Bronchial epithelial cell (primary cell): ENCODE measurements around the gene SLC44A3. TPM values are rescaled to one million over a fixed set of nuclear protein-coding genes. Genes with fewer than 3 reads are reported as not detected.

ENCODE experiments used
- DNase-seq: peaks from one replicate; pipeline ENCODE4 v3.0.0-alpha.2; 2010; ENCODE audit warnings: low read depth
- FAIRE-seq: peaks from 2 replicates; lab custom pipeline; 2011; peaks lifted over from hg19 to GRCh38; lab: Jason Lieb, UNC
- H3K27me3 ChIP-seq: 2 replicates; pipeline ENCODE4 v1.5.1; 2011; ENCODE audit warnings: low read length; ENCODE audit not compliant: control insufficient read depth, insufficient read depth
- H3K36me3 ChIP-seq: 2 replicates; pipeline ENCODE4 v1.5.1; 2011; ENCODE audit warnings: low read length; ENCODE audit not compliant: control insufficient read depth, insufficient read depth
- H3K4me3 ChIP-seq: 2 replicates; pipeline ENCODE4 v1.5.1; 2011; ENCODE audit warnings: mild to moderate bottlenecking, low read depth, low read length, control low read depth
- total RNA-seq: library from RNA; depleted of rRNA; stranded (reverse); fragments of >200 nt; gene quantifications from 2 replicates; pipeline ENCODE4 v1.2.1, GENCODE V29; 2014
- TF ChIP-seq, protein P1 (sequence below): IDR thresholded peaks from 2 replicates; pipeline ENCODE4 v1.5.1; 2011; ENCODE audit warnings: mild to moderate bottlenecking, moderate library complexity, low read length, control low read depth, inconsistent platforms; ENCODE audit not compliant: insufficient read depth, severe bottlenecking

SLC44A3 gene, protein sequence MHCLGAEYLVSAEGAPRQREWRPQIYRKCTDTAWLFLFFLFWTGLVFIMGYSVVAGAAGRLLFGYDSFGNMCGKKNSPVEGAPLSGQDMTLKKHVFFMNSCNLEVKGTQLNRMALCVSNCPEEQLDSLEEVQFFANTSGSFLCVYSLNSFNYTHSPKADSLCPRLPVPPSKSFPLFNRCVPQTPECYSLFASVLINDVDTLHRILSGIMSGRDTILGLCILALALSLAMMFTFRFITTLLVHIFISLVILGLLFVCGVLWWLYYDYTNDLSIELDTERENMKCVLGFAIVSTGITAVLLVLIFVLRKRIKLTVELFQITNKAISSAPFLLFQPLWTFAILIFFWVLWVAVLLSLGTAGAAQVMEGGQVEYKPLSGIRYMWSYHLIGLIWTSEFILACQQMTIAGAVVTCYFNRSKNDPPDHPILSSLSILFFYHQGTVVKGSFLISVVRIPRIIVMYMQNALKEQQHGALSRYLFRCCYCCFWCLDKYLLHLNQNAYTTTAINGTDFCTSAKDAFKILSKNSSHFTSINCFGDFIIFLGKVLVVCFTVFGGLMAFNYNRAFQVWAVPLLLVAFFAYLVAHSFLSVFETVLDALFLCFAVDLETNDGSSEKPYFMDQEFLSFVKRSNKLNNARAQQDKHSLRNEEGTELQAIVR
- total RNA-seq, result 2.4 and 7.9 TPM in 2 replicates

DNA sequence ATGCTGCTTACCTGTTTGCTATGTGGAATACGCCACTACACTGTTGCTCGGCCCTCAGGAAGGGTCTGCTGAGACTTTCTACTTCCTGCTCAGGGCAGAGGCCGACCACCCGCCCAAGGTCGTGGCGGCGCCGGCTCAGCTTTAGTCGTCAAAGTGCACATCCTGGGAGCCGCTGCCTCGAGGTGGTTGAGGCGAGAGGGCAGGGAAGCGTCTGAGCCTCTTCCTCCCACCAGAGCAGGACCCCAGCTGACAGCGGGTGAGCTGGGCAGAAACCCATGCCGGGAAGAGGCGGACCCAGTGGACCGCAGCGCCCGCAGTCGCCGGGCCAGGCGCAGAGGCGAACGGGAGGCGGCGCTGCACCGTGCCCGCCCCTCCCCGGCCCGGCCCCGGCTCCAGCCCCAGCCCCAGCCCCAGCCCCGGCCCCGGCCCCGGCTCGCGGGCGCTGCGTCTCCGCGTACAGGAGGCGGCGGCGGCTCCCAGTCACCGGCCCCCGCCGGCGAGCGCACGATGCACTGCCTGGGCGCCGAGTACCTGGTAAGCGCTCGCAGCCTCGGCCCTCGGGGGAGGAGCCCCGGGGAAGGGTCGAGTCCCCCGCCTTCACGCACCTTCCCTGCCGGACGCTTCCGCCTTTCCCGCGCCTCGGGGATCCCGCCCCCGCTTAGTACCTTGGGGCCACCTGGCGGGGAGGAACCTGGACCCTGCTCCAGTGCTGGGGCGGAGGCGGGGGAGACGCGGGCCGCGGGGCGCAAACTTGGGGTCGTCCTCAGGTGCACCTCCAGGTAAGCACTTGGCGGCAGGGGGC is at the start of gene SLC44A3:
Gene SLC44A3, plus strand, starts transcription at position 413 of the 802 bp plus-strand sequence. Its CDS starts 95 bp downstream, at position 508.
- DNase-seq (no peak), FAIRE-seq (no peak)
- H3K27me3 ChIP-seq, result no peaks in the 10 kb centered on the region
- peak within 1 kb of the TSS; percentile 83 for H3K4me3 ChIP-seq
- TF ChIP-seq, protein P1, sequence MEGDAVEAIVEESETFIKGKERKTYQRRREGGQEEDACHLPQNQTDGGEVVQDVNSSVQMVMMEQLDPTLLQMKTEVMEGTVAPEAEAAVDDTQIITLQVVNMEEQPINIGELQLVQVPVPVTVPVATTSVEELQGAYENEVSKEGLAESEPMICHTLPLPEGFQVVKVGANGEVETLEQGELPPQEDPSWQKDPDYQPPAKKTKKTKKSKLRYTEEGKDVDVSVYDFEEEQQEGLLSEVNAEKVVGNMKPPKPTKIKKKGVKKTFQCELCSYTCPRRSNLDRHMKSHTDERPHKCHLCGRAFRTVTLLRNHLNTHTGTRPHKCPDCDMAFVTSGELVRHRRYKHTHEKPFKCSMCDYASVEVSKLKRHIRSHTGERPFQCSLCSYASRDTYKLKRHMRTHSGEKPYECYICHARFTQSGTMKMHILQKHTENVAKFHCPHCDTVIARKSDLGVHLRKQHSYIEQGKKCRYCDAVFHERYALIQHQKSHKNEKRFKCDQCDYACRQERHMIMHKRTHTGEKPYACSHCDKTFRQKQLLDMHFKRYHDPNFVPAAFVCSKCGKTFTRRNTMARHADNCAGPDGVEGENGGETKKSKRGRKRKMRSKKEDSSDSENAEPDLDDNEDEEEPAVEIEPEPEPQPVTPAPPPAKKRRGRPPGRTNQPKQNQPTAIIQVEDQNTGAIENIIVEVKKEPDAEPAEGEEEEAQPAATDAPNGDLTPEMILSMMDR, result peak; percentile 51
- H3K36me3 ChIP-seq, result no peaks in the 10 kb centered on the region

DNA sequence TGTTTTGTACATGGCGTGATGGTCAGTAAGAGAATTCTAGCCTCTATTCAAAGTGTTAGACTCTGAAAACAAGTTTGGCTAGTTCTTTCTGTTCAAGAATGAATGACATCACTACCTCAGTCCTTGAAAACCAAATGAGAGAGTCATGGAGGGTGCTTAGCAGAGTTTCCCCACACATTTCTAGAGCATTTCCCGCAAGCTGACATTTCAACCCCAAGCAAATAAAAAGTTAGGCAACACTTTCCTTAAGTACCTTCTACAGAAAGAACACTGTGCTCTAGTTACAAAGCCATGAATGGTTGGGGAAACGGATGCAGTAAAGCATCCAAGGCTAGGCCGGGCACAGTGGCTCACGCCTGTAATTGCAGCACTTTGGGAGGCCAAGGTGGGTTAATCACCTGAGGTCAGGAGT is 47.9 kb upstream of the SLC44A3 start:
- no peaks in the 10 kb centered on the region for H3K36me3 ChIP-seq
- H3K4me3 ChIP-seq, result no peak overlapping the region
- DNase-seq (peak; percentile 100), FAIRE-seq (peak; percentile 94)
- TF ChIP-seq, protein P1, result no peak
- no peaks in the 10 kb centered on the region for H3K27me3 ChIP-seq

DNA sequence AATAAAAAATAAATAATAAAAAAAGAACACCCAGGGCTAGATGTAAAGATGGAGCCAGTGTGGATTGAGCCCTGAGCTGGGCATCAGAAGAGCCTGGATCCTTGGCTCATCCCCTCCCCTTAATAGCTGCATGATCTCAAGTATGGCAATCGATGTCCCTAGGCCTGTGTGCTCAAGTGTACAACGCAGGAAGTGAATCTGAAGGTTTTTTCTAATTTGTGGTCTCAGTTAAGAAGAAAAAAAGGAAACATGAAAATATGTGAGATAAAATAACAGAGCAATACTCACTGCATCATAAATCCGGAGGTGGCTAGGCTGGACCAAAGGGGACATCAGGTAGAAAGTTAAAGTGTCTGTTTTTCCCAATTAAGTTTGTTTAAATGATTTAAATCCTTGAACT is 47.3 kb upstream of the SLC44A3 start:
- TF ChIP-seq, protein P1, result no peak
- no peak overlapping the region for H3K4me3 ChIP-seq
- no peaks in the 10 kb centered on the region for H3K27me3 ChIP-seq
- H3K36me3 ChIP-seq, result no peaks in the 10 kb centered on the region
- FAIRE-seq (no peak), DNase-seq (no peak)

DNA sequence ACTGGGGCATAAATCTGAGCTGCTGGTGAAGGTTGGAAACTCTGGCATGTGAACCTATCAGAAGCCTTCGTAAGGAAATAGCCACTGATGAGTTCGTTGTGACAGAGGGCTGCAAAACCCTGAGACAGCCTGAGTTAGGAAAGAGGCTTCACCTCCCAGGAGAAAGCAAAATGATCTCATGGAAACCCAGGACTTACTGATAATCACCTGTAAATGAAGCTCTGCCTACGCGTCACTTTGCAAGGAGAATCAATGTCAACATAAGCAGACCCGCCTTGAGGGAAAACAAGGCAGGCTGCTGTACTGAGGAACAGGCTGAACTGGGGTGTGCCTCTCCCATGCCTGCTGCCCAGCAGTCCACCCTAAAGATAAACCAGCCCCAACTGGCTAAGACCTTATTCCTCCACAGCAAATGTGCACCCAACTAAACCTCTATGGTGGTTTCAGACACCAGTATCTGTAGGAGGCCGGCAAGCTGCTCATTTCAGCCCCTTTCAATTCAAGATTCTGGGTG is 46.8 kb upstream of the SLC44A3 start:
- peak; percentile 44 for DNase-seq
- Histone ChIP-seq H3K4me3 (no peak overlapping the region), H3K36me3 (no peaks in the 10 kb centered on the region), H3K27me3 (no peaks in the 10 kb centered on the region)
- FAIRE-seq, result peak; percentile 28
- TF ChIP-seq, protein P1, result no peak

DNA sequence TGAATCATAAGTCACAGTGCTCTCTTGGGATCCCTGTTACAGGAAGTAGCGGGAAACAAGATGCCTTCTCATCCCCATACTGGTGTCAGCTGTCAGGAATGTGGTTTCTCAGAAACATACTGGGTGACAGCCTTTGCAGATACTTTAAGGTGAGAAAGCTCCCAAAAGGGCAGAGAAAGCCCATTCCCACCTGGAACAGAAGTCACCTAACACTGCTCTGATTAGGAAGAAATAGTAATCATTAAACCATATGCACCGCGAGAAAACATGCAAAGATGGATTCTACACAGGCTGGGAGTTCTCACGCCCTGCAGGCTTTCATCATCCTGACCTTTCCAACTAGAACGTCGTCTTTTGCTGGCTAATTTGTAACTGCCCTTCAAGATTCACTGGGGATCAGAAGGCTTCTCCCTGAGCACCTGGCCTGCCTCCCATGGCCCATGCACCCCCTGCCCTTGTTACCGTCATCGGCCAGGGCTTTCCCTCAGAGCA is 46.2 kb upstream of the SLC44A3 start:
- H3K36me3 ChIP-seq, result no peaks in the 10 kb centered on the region
- no peaks in the 10 kb centered on the region for H3K27me3 ChIP-seq
- TF ChIP-seq, protein P1, result no peak
- FAIRE-seq (no peak), DNase-seq (peak; percentile 91)
- no peak overlapping the region for H3K4me3 ChIP-seq
